HG03103 (cell line): ENCODE data around the gene BRICD5.

Experiments
- ATAC-seq: cut with Tn5 transposase; IDR thresholded peaks from one replicate; pipeline ENCODE4 v1.9.1; 2021; ENCODE audit warnings: low read depth; ENCODE audit not compliant: unreplicated experiment

Gene BRICD5

GRCh38 chr16:2170080-2170479 lies 40.6 kb downstream of the BRICD5 start:
- ATAC-seq: no peak

- ATAC-seq: no peak
Observed at GRCh38 chr16:2167068-2167638, 43.5 kb downstream of the BRICD5 start.

GRCh38 chr16:2166263-2167067 lies 44.2 kb downstream of the BRICD5 start:
- ATAC-seq: no peak

- no peak for ATAC-seq
Observed at GRCh38 chr16:2165861-2166260, 44.8 kb downstream of the BRICD5 start.

GRCh38 chr16:2163211-2163881 lies 47.3 kb downstream of the BRICD5 start:
- ATAC-seq: no peak

GRCh38 chr16:2162676-2163118 lies 48.0 kb downstream of the BRICD5 start:
- ATAC-seq: no peak

- ATAC-seq: no peak
Observed at GRCh38 chr16:2161911-2162310, 48.8 kb downstream of the BRICD5 start.

- no peak for ATAC-seq
Observed at GRCh38 chr16:2160915-2161551, 49.6 kb downstream of the BRICD5 start.
